ENCODE results near the gene PLA2G7.

DNA sequence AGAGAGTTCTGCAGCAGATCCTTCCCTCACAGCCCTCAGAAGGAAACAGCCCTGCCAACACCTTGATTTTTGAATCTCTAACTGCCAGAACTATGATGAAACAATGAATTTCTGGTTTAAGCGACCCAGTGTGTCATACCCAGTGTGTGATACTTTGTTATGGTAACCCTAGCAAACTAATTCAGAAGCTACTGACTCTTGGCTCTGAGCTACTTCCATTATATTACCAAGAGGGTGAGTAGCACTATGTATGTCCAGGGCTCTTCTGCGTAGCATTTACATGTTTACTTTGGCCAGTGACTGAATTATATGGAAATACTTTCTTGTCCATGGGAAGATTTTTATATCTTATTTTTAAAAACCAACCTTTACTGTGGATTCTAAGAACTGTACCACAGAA, 28.3 kb upstream of the PLA2G7 start:
- TF ChIP-seq, protein P1, sequence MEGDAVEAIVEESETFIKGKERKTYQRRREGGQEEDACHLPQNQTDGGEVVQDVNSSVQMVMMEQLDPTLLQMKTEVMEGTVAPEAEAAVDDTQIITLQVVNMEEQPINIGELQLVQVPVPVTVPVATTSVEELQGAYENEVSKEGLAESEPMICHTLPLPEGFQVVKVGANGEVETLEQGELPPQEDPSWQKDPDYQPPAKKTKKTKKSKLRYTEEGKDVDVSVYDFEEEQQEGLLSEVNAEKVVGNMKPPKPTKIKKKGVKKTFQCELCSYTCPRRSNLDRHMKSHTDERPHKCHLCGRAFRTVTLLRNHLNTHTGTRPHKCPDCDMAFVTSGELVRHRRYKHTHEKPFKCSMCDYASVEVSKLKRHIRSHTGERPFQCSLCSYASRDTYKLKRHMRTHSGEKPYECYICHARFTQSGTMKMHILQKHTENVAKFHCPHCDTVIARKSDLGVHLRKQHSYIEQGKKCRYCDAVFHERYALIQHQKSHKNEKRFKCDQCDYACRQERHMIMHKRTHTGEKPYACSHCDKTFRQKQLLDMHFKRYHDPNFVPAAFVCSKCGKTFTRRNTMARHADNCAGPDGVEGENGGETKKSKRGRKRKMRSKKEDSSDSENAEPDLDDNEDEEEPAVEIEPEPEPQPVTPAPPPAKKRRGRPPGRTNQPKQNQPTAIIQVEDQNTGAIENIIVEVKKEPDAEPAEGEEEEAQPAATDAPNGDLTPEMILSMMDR (IDR thresholded peaks at IDR 0.05; ENCODE audit: borderline replicate concordance, extremely low read depth, low read length, poor library complexity, severe bottlenecking), result no peak
- TF ChIP-seq EZH2 (IDR thresholded peaks at IDR 0.05; ENCODE audit: borderline replicate concordance, low read depth, low read length, severe bottlenecking), result no peak
